Measurements from ENCODE around the gene LMAN2L. TPM values are rescaled to one million over a fixed set of nuclear protein-coding genes. Genes with fewer than 3 reads are reported as not detected.
A peak's percentile ranks its signal among the peaks of the same experiment; 100 is the strongest.

The LMAN2L gene
- total RNA-seq, 2 experiments from 2014 or later = 1.1 to 1.8 TPM

GRCh38 chr2:96734880-96735583, 4.8 kb downstream of the LMAN2L start:
- Mint-ChIP-seq H3K4me3 (peak overlapping the region; percentile 15), H3K4me1 (ENCODE audit: low read depth) (peaks cover 34% of the 10 kb centered on the region), H3K9me3 (no peaks in the 10 kb centered on the region), H3K27me3 (no peaks in the 10 kb centered on the region), H3K27ac (no peak overlapping the region), H3K36me3 (ENCODE audit: low read depth) (peaks cover 68% of the 10 kb centered on the region)
- CTCF ChIA-PET = interaction anchor here (1.0 kb wide), 1 partner anchor 29 kb away, joined by 5 read pairs; no protein-coding TSS in a partner anchor
- TF ChIP-seq CTCF (IDR thresholded peaks at IDR 0.05) = no peak
- H3K27me3 ChIP-seq (ENCODE audit: control insufficient read depth in 1 of 2, insufficient read depth in 2 of 2, low read length in 2 of 2) = no peaks in the 10 kb centered on the region
- H3K27ac ChIP-seq (ENCODE audit: low read depth in 1 of 2, low read length in 2 of 2) = no peak overlapping the region
- ATAC-seq (ENCODE audit: poor library complexity) (no peak), DNase-seq (no peak)
- no peak overlapping the region for H3K4me3 ChIP-seq (ENCODE audit: low read length)
- no peaks in the 10 kb centered on the region for H3K9me3 ChIP-seq (ENCODE audit: control insufficient read depth in 1 of 2, insufficient read depth in 1 of 2, low read length in 2 of 2)
- H3K4me1 ChIP-seq (ENCODE audit: insufficient read depth, low read length) = peaks cover 19% of the 10 kb centered on the region
- H3K36me3 ChIP-seq (ENCODE audit: insufficient read depth, low read length) = peaks cover 52% of the 10 kb centered on the region
- intact Hi-C loops (cut with DNase I, micrococcal nuclease) = loop anchor here in 1 of 2 experiments (5.0 kb wide), 3 partner anchors 67 to 468 kb away; partner anchors contain the start of genes CIAO1 and TMEM127
- POLR2A ChIA-PET = no interaction called here

GRCh38 chr2:96733931-96734330, 5.9 kb downstream of the LMAN2L start:
- peaks cover 23% of the 10 kb centered on the region for H3K4me1 Mint-ChIP-seq (ENCODE audit: low read depth)
- no peak for TF ChIP-seq CTCF (IDR thresholded peaks at IDR 0.05)
- peaks cover 70% of the 10 kb centered on the region for H3K36me3 Mint-ChIP-seq (ENCODE audit: low read depth)
- Histone ChIP-seq H3K9me3 (ENCODE audit: control insufficient read depth in 1 of 2, insufficient read depth in 1 of 2, low read length in 2 of 2) (no peaks in the 10 kb centered on the region), H3K27ac (ENCODE audit: low read depth in 1 of 2, low read length in 2 of 2) (no peak overlapping the region), H3K36me3 (ENCODE audit: insufficient read depth, low read length) (peaks cover 54% of the 10 kb centered on the region), H3K27me3 (ENCODE audit: control insufficient read depth in 1 of 2, insufficient read depth in 2 of 2, low read length in 2 of 2) (no peaks in the 10 kb centered on the region), H3K4me1 (ENCODE audit: insufficient read depth, low read length) (peaks cover 11% of the 10 kb centered on the region), H3K4me3 (ENCODE audit: low read length) (no peak overlapping the region)
- CTCF ChIA-PET = no interaction called here
- DNase-seq = no peak
- no peak overlapping the region for H3K27ac Mint-ChIP-seq
- intact Hi-C loops (cut with DNase I, micrococcal nuclease) = no loop called here
- ATAC-seq (ENCODE audit: poor library complexity) = no peak
- H3K27me3 Mint-ChIP-seq = no peaks in the 10 kb centered on the region
- H3K4me3 Mint-ChIP-seq = no peak overlapping the region
- no peaks in the 10 kb centered on the region for H3K9me3 Mint-ChIP-seq
- POLR2A ChIA-PET = no interaction called here

GRCh38 chr2:96730212-96730611, 9.7 kb downstream of the LMAN2L start:
- Mint-ChIP-seq H3K4me3 (no peak overlapping the region), H3K4me1 (ENCODE audit: low read depth) (peaks cover 9% of the 10 kb centered on the region), H3K9me3 (no peaks in the 10 kb centered on the region), H3K27ac (no peak overlapping the region), H3K27me3 (no peaks in the 10 kb centered on the region), H3K36me3 (ENCODE audit: low read depth) (peaks cover 80% of the 10 kb centered on the region)
- intact Hi-C loops (cut with DNase I, micrococcal nuclease) = no loop called here
- H3K27me3 ChIP-seq (ENCODE audit: control insufficient read depth in 1 of 2, insufficient read depth in 2 of 2, low read length in 2 of 2) = no peaks in the 10 kb centered on the region
- no peak overlapping the region for H3K4me3 ChIP-seq (ENCODE audit: low read length)
- H3K4me1 ChIP-seq (ENCODE audit: insufficient read depth, low read length) = no peaks in the 10 kb centered on the region
- CTCF ChIA-PET = no interaction called here
- peaks cover 55% of the 10 kb centered on the region for H3K36me3 ChIP-seq (ENCODE audit: insufficient read depth, low read length)
- ATAC-seq (ENCODE audit: poor library complexity) (no peak), DNase-seq (no peak)
- no peak for TF ChIP-seq CTCF (IDR thresholded peaks at IDR 0.05)
- POLR2A ChIA-PET = interaction anchor here (0.6 kb wide), 1 partner anchor 92 kb away, joined by 3 read pairs; the partner anchor contains the start of gene KANSL3
- no peak overlapping the region for H3K27ac ChIP-seq (ENCODE audit: low read depth in 1 of 2, low read length in 2 of 2)
- H3K9me3 ChIP-seq (ENCODE audit: control insufficient read depth in 1 of 2, insufficient read depth in 1 of 2, low read length in 2 of 2) = no peaks in the 10 kb centered on the region
